NCI-H1105 treated with DMSO at 0.1 percent for 48 hours (cell line): ENCODE data around the gene CHRDL2.

ENCODE experiments used
- DNase-seq: peaks from one replicate; lab custom pipeline; 2025; lab: John Stamatoyannopoulos, UW

The CHRDL2 gene

DNA sequence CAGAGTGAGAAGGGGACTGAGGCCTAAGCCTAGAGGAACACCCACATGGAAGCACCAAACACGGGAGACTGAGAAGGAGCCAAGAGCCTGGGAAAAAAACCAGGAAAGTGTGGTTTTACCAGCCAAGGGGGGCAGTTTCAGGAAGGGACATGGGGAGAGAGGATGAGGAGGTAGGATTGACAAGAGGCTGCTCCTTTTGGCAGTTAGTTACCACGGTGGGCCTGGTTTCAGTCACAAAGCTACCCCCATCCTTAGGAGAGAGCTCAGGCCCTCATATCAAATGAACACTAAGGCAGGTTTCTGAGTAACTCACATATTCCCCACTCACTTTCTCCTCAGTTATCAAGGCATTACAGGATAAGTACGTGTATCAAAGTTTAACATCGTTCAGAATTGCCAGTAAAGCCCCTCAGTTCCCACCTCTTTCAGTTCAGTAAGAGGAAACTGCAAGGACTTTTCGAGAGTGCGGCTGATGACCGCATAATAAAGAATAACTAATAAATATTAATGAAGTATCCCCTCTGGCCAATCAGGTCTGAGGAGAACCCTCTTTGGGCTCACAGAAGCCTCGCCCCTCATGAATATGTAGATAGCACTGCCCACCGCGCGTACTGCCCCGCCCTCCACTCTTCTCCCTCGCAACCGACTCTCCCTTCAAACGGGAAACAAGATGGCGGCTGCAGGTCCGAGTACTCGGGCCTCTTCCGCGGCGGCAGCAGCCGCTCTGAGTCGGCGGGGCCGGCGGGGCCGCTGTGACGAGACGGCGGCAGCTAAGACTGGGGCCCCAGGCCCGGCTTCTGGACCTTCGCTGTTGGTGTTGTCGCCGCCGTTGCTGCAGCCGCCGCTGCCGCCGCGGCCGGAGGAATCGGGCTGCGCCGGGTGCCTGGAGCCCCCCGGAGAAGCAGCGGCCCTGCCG, 17.2 kb upstream of the CHRDL2 start, which contains the start of gene RNF169:
Gene RNF169 (plus strand): TSS at position 639 of the 916 bp plus-strand sequence. CDS start 32 bp downstream, at position 671.
- DNase-seq = peak; percentile 98

DNA sequence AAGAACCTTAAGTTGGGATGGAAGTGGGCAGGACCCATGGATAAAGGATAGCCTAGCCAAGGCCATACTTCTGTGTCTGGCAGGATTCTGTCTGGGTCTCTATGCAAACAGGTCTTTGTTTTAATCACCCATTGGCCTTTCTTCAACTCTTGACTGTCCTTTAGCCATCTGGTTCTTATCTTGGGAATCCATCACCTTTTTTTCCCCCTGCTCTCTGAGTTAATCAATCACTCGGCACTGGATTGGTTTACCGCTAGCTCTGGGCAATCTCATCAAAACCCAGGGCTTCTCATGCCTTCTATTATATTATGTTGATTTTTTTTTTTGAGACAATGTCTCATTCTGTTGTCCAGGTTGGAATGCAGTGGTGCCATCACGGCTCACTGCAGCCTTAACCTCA, 15.6 kb upstream of the CHRDL2 start:
- DNase-seq = no peak

DNA sequence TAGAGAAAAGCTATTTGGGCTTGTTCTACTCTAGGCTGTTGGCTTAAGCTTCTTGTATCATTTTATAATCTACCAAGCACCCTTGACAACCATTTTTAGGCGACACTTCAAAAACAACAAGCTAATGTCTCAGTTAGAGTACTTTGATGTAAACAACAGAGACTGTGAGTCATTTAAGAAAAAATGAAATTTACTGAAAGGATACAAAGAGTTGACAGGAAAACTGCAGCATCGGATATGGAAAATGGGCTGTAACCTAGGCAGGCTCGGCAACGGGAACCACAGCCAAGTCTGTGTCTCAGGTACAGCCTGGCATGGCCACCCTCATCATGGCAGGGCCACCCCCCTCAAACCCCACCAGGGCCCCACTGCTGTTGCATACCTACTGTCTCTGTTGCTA, 13.1 kb upstream of the CHRDL2 start:
- DNase-seq = no peak

- DNase-seq = no peak
Observed at GRCh38 chr11:74743640-74744039, 12.4 kb upstream of the CHRDL2 start.

DNA sequence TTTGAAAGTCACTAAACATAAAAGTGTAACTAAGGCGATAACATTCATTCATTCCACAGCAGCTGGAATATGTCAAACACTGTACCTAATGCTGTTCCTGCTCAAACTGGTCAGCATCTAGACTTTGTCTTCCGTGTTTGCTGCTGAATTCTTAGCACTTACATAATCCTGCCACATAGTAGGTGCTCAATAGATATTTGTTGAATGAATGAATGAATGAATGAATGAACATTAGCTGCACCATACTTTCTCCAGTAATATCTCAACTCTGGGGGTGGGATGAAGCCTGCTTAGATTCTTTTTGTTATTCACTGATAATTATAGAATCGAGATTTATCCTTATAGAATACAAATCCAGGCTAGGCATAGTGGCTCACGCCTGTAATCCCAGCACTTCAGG, 10.8 kb upstream of the CHRDL2 start:
- DNase-seq = no peak

DNA sequence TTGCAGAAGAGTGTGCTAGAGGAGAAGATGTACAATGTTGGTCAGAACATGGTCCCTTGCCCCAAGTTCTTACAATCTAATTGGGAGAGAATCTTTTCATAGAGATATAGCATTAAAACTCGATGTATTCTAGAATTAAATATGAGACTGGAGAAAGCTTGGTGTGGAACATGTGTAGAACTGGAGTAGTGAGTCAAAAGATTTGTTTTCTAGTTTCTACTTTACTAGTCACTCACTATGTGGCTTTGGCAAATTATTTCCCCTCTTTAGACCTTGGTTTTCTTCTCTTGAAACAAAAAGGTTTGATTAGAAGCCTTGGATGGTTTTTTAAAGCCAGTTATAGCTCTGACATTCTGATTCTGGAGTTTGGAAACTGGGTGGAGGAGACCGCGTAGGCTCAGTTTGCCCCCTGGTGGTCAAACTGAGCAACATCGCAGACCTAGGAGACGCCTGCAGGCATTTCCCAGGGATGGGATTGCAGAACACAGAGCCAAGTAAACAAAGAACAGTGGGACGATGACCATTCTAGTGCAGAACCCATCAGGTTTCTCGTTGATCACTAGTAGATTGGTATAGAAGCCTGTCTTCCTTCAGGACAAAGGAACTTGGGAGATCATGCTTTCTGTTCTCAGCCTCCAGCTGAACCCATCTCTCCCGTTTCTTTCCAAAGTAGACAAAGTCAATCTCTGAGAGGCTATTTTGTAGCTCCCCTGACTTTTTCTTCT, 8.5 kb upstream of the CHRDL2 start:
- DNase-seq = peak; percentile 20

DNA sequence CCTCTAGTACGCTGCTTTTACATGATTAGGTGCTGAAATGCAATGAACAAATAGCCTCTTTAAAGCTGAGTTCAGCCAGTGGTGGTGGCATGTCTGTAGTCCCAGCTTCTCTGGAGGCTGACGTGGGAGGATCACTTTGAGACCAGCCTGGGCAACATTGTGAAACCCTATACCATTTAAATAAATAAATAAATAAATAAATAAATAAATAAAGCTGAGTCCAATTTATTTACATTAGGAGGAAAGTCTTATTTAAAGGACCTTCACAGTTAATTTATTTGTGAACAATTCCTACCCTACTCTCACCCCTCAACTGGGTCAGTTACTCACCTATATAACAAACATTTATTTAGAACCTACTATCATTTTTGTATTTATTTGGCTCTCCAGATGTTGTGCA, 4.8 kb upstream of the CHRDL2 start:
- no peak for DNase-seq

GRCh38 chr11:74735365-74735928, 4.2 kb upstream of the CHRDL2 start:
- no peak for DNase-seq

DNA sequence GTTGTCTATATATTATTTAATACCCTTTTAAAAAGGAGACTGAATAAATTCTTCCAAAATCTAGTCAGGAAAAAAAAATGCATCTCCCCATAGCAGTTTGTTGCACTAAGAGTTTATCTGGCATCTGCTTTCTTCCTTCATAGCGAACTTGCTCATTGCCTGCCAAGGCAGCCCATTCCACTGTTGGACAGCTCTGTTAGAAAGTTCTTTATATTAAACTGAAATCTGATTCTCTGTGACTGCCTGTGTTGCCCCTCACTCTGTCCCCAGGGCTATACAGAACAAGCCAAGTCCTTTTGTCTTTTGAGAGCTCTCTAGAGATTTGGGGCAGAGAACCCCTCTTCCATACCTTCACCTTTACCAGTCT, 3.3 kb upstream of the CHRDL2 start:
- DNase-seq = no peak

DNA sequence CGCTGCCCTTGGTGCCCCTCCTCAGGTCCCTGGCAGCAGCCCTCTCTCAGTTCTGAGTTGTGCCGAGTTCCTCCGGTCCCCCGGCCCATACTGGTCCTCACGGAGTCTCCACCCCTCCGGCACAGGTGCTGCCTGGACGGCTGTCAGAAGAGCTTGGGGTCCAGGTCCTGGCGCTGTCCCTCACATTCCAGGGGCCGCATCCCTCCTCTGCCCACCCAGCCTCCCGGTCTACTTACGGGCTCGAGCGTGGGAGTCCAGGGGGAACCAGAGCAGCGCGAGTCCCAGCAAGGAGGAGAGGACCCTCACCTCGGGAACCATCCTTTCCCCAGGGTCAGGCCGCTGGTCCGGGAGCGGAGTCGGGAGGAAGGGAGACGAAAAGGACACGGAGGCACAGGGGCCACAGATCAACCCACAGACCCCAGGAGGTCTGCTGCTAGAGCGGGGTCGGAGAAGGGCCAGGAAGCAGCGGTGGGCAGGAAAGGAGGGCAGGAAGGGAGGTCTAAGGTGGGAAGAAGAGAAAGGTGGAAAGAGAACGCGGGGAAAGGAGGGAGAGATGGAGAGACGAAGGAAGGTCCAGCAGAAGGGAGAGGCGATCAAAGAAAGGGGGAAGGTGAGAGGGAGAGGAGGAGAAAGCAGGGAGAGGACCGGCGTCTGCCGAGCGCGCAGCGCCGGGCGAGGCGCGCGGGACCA, 510 bp downstream of the CHRDL2 start:
- DNase-seq = no peak

DNA sequence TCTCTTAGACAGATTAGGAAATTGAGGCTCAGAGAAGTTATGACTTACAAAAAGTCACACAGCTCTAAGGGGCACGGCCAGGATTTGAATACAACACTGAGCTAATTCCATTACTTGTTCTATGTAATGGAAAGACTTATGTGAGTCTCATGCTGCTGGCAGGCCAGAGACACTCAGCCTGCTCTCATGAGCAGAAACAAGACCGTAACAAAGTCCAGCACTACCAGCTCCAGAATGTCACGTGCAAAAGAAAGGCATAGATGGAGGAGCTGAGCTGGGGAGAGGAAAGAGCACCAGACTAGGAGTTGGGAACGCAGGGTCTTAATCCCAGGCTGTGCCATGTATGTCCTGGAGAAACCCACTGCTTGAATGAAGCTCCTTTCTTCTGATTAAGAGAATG, 1.8 kb downstream of the CHRDL2 start:
- no peak for DNase-seq

DNA sequence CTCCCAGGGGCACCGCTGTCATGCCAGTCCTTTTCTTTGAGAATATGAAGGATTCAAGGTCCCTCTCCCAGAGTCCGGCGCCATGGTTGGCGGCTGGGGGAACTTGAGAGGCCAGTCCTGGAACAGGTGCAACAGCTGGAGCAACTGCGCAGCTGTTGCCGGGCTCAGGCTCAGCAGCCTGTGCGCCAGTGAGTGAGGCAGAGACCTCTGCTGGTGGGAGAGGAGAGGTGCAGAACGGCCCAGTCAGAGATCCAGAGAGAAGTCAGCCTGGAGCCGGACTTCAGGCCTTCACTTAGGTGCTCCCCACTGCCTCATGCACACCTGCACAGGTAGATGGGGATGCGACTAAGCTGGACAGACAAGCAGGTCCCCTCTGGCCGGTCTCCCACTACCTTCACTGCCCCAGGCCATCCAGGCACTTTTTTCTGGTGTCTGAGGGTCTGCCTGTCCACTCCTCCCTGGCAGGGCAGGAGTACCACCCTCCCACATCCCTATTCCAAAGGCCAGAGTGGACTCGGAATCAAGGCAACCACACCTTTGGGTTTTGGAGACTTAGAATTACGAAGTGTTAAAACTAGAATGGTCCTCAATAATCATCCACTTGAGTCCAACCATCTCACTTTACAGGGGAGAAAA, 4.6 kb downstream of the CHRDL2 start:
- peak; percentile 82 for DNase-seq

DNA sequence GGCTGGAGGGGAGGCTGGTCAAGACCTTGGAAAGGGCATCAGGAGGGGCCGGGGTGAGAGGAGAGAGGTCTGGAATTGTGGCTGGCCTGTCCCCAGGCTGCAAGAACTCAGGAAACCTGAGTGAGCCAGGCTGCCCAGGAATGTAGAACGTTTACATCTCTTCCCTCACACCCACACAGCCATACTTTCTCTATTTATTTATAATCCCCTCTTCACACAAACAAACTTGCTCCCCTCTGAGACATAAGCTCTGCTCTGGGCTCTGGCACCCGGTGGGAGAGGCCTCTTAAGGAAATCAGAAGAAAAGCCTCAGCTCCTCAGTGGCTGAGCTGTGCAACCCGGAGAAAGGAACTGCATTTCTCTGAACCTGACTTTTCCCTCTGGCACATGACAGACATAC, 5.5 kb downstream of the CHRDL2 start:
- no peak for DNase-seq

DNA sequence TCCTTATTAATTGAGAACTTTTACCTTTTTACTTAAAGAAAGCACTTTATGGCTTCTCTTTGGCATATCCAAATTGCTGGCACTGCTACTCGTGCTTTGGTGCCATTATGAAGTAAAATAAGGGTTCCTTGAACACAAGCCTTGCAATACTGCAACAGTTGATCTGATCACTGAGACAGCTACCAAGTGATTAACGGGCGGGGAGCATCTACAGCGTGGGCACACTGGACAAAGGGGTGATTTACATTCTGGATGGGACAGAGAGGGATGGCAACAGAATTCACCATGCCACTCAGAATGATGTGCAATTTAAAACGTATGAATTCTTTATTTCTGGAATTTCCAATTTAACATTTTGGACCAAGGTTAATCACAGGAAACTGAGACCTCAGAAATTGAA, 7.7 kb downstream of the CHRDL2 start:
- no peak for DNase-seq

GRCh38 chr11:74721479-74721835, 9.8 kb downstream of the CHRDL2 start:
- DNase-seq = no peak

DNA sequence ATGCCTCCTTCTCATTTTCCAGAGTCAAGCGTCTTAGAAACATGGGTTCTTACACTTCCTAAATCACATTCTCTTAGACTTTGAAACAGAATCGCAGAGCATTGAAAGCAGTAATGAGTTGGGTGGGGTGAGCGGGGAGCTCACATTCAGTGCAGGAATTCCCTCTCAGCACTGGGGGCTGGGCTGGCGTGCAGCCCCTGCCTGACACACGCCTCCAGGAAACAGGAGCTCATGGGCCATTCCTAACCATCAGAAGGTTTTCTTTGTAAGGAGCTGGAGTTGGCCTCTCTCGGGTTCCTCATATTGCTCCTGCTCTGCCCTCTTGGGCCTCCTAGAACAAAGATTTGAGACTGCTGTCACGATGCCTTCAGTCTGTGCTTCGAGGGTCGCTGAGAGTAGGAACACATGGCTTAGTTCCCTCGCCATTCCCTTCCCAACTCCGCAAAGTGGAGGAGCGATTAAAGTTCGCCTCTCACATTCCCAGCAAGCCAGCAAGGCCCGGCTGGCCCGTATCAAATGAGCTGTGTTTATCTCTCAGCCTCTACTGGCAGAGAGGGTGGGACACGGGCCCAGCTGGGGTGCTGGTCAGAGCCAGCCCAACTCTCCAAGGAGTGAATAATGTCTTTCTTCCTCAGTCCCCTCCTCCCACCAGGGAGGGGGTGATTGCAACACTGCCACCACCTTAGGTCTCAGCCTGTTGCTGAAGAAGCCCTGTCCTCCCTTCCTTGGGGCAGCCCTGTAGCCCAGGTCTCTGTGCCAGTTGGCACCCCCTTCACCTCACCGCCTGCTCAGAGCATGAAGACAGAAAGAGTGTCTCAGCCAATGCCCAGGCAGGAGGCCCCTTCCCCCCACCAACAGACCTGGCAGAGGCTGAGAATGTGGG, 10.4 kb downstream of the CHRDL2 start:
- no peak for DNase-seq

- DNase-seq = no peak
Observed at GRCh38 chr11:74719011-74719410, 12.2 kb downstream of the CHRDL2 start.

GRCh38 chr11:74717221-74717969, 13.8 kb downstream of the CHRDL2 start:
- DNase-seq = no peak

DNA sequence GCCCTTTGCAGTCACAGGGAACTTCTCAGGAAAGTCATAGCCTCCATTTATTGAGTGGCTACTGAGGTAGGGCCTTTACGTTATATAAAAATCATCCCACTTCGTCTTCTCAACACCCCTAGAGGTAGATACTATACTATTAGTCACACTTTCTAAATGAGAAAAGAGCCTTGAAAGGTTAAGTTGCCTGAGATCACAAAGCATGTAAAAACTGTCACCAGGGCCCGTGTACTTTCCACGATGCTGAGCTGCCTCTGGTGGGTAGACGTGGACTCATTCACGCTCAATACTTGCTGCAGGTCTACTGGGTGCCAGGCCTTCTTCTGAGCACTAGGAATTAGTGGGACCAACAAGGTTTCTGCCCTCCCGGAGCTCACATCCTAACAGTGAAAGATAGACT, 16.3 kb downstream of the CHRDL2 start:
- no peak for DNase-seq

- DNase-seq = no peak
Observed at GRCh38 chr11:74713686-74714085, 17.5 kb downstream of the CHRDL2 start.
